ENCODE measurements around the gene FOXP1. TPM values are rescaled to one million over a fixed set of nuclear protein-coding genes. Genes with fewer than 3 reads are reported as not detected.

The FOXP1 gene
- total and polyA plus RNA-seq, 2 donors (not counting 1 experiment from before 2014, with no cell fraction given) = 91.1 to 508 TPM

GRCh38 chr3:71050166-71050537, 533.4 kb downstream of the FOXP1 start:
- peaks cover 82 to 89% of the 10 kb centered on the region in 2 donors for H3K4me1 ChIP-seq (ENCODE audit: control insufficient read depth in 2 of 2, insufficient read depth in 2 of 2, low read length in 2 of 2)
- no peaks in the 10 kb centered on the region for H3K9me3 ChIP-seq (ENCODE audit: control extremely low read depth in 1 of 3, control insufficient read depth in 2 of 3, insufficient read depth in 1 of 3, low read length in 2 of 3)
- peaks cover 99% of the 10 kb centered on the region for H3K4me1 Mint-ChIP-seq
- H2AFZ ChIP-seq (ENCODE audit: insufficient read depth, low read depth, low read length, poor library complexity, severe bottlenecking) = no peak overlapping the region
- H3K9ac ChIP-seq (ENCODE audit: low read length) = no peak overlapping the region
- peaks cover 44% of the 10 kb centered on the region for H4K20me1 ChIP-seq (ENCODE audit: control insufficient read depth, insufficient read depth, low read length, poor library complexity, severe bottlenecking)
- ATAC-seq (ENCODE audit: low read depth) (no peak), DNase-seq (no peak)
- H3K4me2 ChIP-seq (replicated peaks; ENCODE audit: low read depth, low read length, poor library complexity, severe bottlenecking) = peak overlapping the region; percentile 31
- H3K27ac ChIP-seq (ENCODE audit: low read length in 2 of 2) = peak overlapping the region in 1 of 2 donors; percentile 89
- no peaks in the 10 kb centered on the region for H3K9me3 Mint-ChIP-seq (ENCODE audit: insufficient read depth)
- no peaks in the 10 kb centered on the region for H3K27me3 Mint-ChIP-seq
- H3K27me3 ChIP-seq (replicated peaks in 1 of 4; ENCODE audit: control extremely low read depth in 1 of 4, control insufficient read depth in 3 of 4, insufficient read depth in 4 of 4, low read length in 3 of 4) = no peaks in the 10 kb centered on the region
- POLR2A ChIA-PET = no interaction called here
- H3K27ac Mint-ChIP-seq = peak overlapping the region; percentile 85
- H3K4me3 ChIP-seq (ENCODE audit: control extremely low read depth in 1 of 5, extremely low read depth in 1 of 5, insufficient read depth in 1 of 5, low read depth in 2 of 5, low read length in 4 of 5) = no peak overlapping the region
- CTCF ChIA-PET = interaction anchor here (1.0 to 1.5 kb wide), 3 partner anchors 38 to 44 kb away, joined by 3 to 4 read pairs (median 3); no protein-coding TSS in a partner anchor
- peak overlapping the region; percentile 46 for H3K4me3 Mint-ChIP-seq
- peaks cover 93% of the 10 kb centered on the region for H3K79me2 ChIP-seq (ENCODE audit: control insufficient read depth, insufficient read depth, low read length)
- intact Hi-C loops (cut with micrococcal nuclease) = no loop called here
- WGBS (ENCODE audit: insufficient coverage) = no CpG with 5 or more reads among the region's 2 CpGs
- no peak for TF ChIP-seq EZH2 (IDR thresholded peaks at IDR 0.05; ENCODE audit: borderline replicate concordance, insufficient read depth, low read depth, low read length, poor library complexity, severe bottlenecking)
- no peak for TF ChIP-seq CTCF (IDR thresholded peaks at IDR 0.05)
- H3K36me3 ChIP-seq (replicated peaks in 1 of 2; ENCODE audit: control extremely low read depth in 1 of 2, control insufficient read depth in 1 of 2, extremely low read depth in 1 of 2, insufficient read depth in 2 of 2, low read length in 1 of 2) = peaks cover 2 to 90% of the 10 kb centered on the region in 2 experiments

- intact Hi-C loops (cut with micrococcal nuclease) = no loop called here
- TF ChIP-seq CTCF (IDR thresholded peaks at IDR 0.05) = no peak
- TF ChIP-seq EZH2 (IDR thresholded peaks at IDR 0.05; ENCODE audit: borderline replicate concordance, insufficient read depth, low read depth, low read length, poor library complexity, severe bottlenecking) = no peak
- 82% methylated on average over 12 of the region's 12 CpGs for WGBS (ENCODE audit: insufficient coverage)
- H3K4me2 ChIP-seq (replicated peaks; ENCODE audit: low read depth, low read length, poor library complexity, severe bottlenecking) = peak overlapping the region; percentile 6
- peak overlapping the region; percentile 13 to 89 for H3K27ac ChIP-seq (ENCODE audit: low read length in 2 of 2)
- no peak overlapping the region for H3K9ac ChIP-seq (ENCODE audit: low read length)
- peak overlapping the region; percentile 41 for H3K4me3 Mint-ChIP-seq
- ChIA-PET CTCF (interaction anchor here (0.8 to 1.5 kb wide), 3 partner anchors 12 to 42 kb away, joined by 3 to 4 read pairs (median 4); no protein-coding TSS in a partner anchor), POLR2A (no interaction called here)
- no peak overlapping the region for H2AFZ ChIP-seq (ENCODE audit: insufficient read depth, low read depth, low read length, poor library complexity, severe bottlenecking)
- no peaks in the 10 kb centered on the region for H3K27me3 ChIP-seq (replicated peaks in 1 of 4; ENCODE audit: control extremely low read depth in 1 of 4, control insufficient read depth in 3 of 4, insufficient read depth in 4 of 4, low read length in 3 of 4)
- H3K36me3 ChIP-seq (replicated peaks in 1 of 2; ENCODE audit: control extremely low read depth in 1 of 2, control insufficient read depth in 1 of 2, extremely low read depth in 1 of 2, insufficient read depth in 2 of 2, low read length in 1 of 2) = peaks cover 2 to 94% of the 10 kb centered on the region in 2 experiments
- peaks cover 32% of the 10 kb centered on the region for H4K20me1 ChIP-seq (ENCODE audit: control insufficient read depth, insufficient read depth, low read length, poor library complexity, severe bottlenecking)
- peaks cover 93% of the 10 kb centered on the region for H3K79me2 ChIP-seq (ENCODE audit: control insufficient read depth, insufficient read depth, low read length)
- no peak for DNase-seq
- H3K9me3 ChIP-seq (ENCODE audit: control extremely low read depth in 1 of 3, control insufficient read depth in 2 of 3, insufficient read depth in 1 of 3, low read length in 2 of 3) = no peaks in the 10 kb centered on the region
- H3K27me3 Mint-ChIP-seq = no peaks in the 10 kb centered on the region
- H3K4me1 Mint-ChIP-seq = peaks cover 99% of the 10 kb centered on the region
- ATAC-seq (ENCODE audit: low read depth) = no peak
- H3K27ac Mint-ChIP-seq = peak overlapping the region; percentile 85
- peaks cover 91 to 92% of the 10 kb centered on the region in 2 donors for H3K4me1 ChIP-seq (ENCODE audit: control insufficient read depth in 2 of 2, insufficient read depth in 2 of 2, low read length in 2 of 2)
- peak overlapping the region in 1 of 5 experiments; percentile 8 for H3K4me3 ChIP-seq (ENCODE audit: control extremely low read depth in 1 of 5, extremely low read depth in 1 of 5, insufficient read depth in 1 of 5, low read depth in 2 of 5, low read length in 4 of 5)
- no peaks in the 10 kb centered on the region for H3K9me3 Mint-ChIP-seq (ENCODE audit: insufficient read depth)
These were observed 534.6 kb downstream of the FOXP1 start for GRCh38 chr3:71048948-71049347.

Data from B cell (primary cell).